Measurements from ENCODE around the gene VDAC1. TPM values are rescaled to one million over a fixed set of nuclear protein-coding genes. Genes with fewer than 3 reads are reported as not detected.
"Not testable (repeated sequence)": the region's sequence is repeated elsewhere in the genome, so short reads cannot be mapped to it uniquely, and the experiment has no call there.

The VDAC1 gene
- total RNA-seq, 1 experiment from 2014 or later = 395 TPM

- CTCF ChIA-PET = no interaction called here
- ATAC-seq (no peak), DNase-seq (ENCODE audit: low read depth, low spot score) (no peak)
- Histone ChIP-seq H3K4me1 (ENCODE audit: control insufficient read depth, insufficient read depth, low read length) (peaks cover 2% of the 10 kb centered on the region; the same call in 1 of the 2 replicates), H3K4me3 (ENCODE audit: low read depth in 2 of 2, low read length in 2 of 2) (no peak overlapping the region), H3K27ac (ENCODE audit: low read length) (no peak overlapping the region), H3K9me3 (ENCODE audit: control insufficient read depth, insufficient read depth, low read depth, low read length) (no peaks in the 10 kb centered on the region), H3K27me3 (ENCODE audit: control insufficient read depth, insufficient read depth, low read length) (no peaks in the 10 kb centered on the region), H3K36me3 (ENCODE audit: control insufficient read depth, insufficient read depth, low read length) (peaks cover 23% of the 10 kb centered on the region)
- in situ Hi-C loops (cut with HindIII; ENCODE audit: low pct_unique_long_range_greater_than_20kb, low sequenced_read_pairs) (no loop called here), intact Hi-C loops (cut with micrococcal nuclease; ENCODE audit: unreplicated experiment) (no loop called here)
- BruUV-seq (replicated peaks) = no TSS peak
- TF ChIP-seq, protein P1, sequence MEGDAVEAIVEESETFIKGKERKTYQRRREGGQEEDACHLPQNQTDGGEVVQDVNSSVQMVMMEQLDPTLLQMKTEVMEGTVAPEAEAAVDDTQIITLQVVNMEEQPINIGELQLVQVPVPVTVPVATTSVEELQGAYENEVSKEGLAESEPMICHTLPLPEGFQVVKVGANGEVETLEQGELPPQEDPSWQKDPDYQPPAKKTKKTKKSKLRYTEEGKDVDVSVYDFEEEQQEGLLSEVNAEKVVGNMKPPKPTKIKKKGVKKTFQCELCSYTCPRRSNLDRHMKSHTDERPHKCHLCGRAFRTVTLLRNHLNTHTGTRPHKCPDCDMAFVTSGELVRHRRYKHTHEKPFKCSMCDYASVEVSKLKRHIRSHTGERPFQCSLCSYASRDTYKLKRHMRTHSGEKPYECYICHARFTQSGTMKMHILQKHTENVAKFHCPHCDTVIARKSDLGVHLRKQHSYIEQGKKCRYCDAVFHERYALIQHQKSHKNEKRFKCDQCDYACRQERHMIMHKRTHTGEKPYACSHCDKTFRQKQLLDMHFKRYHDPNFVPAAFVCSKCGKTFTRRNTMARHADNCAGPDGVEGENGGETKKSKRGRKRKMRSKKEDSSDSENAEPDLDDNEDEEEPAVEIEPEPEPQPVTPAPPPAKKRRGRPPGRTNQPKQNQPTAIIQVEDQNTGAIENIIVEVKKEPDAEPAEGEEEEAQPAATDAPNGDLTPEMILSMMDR (IDR thresholded peaks at IDR 0.05) = no peak
- TF ChIP-seq TCF7L2 (IDR thresholded peaks at IDR 0.05; ENCODE audit: low read depth, low read length) = no peak
- no peak for TF ChIP-seq POLR2AphosphoS5 (IDR thresholded peaks at IDR 0.05; ENCODE audit: low read depth, low read length)
- no peak for TF ChIP-seq SIN3A (IDR thresholded peaks at IDR 0.05; ENCODE audit: borderline replicate concordance, insufficient read depth, low read depth, low read length)
- TF ChIP-seq, protein P2, sequence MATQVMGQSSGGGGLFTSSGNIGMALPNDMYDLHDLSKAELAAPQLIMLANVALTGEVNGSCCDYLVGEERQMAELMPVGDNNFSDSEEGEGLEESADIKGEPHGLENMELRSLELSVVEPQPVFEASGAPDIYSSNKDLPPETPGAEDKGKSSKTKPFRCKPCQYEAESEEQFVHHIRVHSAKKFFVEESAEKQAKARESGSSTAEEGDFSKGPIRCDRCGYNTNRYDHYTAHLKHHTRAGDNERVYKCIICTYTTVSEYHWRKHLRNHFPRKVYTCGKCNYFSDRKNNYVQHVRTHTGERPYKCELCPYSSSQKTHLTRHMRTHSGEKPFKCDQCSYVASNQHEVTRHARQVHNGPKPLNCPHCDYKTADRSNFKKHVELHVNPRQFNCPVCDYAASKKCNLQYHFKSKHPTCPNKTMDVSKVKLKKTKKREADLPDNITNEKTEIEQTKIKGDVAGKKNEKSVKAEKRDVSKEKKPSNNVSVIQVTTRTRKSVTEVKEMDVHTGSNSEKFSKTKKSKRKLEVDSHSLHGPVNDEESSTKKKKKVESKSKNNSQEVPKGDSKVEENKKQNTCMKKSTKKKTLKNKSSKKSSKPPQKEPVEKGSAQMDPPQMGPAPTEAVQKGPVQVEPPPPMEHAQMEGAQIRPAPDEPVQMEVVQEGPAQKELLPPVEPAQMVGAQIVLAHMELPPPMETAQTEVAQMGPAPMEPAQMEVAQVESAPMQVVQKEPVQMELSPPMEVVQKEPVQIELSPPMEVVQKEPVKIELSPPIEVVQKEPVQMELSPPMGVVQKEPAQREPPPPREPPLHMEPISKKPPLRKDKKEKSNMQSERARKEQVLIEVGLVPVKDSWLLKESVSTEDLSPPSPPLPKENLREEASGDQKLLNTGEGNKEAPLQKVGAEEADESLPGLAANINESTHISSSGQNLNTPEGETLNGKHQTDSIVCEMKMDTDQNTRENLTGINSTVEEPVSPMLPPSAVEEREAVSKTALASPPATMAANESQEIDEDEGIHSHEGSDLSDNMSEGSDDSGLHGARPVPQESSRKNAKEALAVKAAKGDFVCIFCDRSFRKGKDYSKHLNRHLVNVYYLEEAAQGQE (IDR thresholded peaks at IDR 0.05; ENCODE audit: insufficient read depth in 1 of 2, low read depth in 2 of 2, low read length in 1 of 2) = no peak
- POLR2A ChIA-PET = no interaction called here
These were observed 27.5 kb downstream of the VDAC1 start for GRCh38 chr5:133977161-133977787.

- DNase-seq (ENCODE audit: low read depth, low spot score); H3K4me1 ChIP-seq (ENCODE audit: control insufficient read depth, insufficient read depth, low read length); H3K27ac ChIP-seq (ENCODE audit: low read length); H3K27me3 ChIP-seq (ENCODE audit: control insufficient read depth, insufficient read depth, low read length); ATAC-seq; H3K9me3 ChIP-seq (ENCODE audit: control insufficient read depth, insufficient read depth, low read depth, low read length); BruUV-seq (replicated peaks); in situ Hi-C loops (cut with HindIII; ENCODE audit: low pct_unique_long_range_greater_than_20kb, low sequenced_read_pairs); POLR2A ChIA-PET; H3K4me3 ChIP-seq (ENCODE audit: low read depth in 2 of 2, low read length in 2 of 2); CTCF ChIA-PET; intact Hi-C loops (cut with micrococcal nuclease; ENCODE audit: unreplicated experiment): not testable (repeated sequence)
- H3K36me3 ChIP-seq (ENCODE audit: control insufficient read depth, insufficient read depth, low read length) = peaks cover 14% of the 10 kb centered on the region
These were observed 29.2 kb downstream of the VDAC1 start for GRCh38 chr5:133975546-133975945.

GRCh38 chr5:133974142-133974541, 30.6 kb downstream of the VDAC1 start:
- H3K4me1 ChIP-seq (ENCODE audit: control insufficient read depth, insufficient read depth, low read length) = no peaks in the 10 kb centered on the region
- in situ Hi-C loops (cut with HindIII; ENCODE audit: low pct_unique_long_range_greater_than_20kb, low sequenced_read_pairs) (no loop called here), intact Hi-C loops (cut with micrococcal nuclease; ENCODE audit: unreplicated experiment) (no loop called here)
- no peaks in the 10 kb centered on the region for H3K27me3 ChIP-seq (ENCODE audit: control insufficient read depth, insufficient read depth, low read length)
- no peak overlapping the region for H3K4me3 ChIP-seq (ENCODE audit: low read depth in 2 of 2, low read length in 2 of 2)
- no TSS peak for BruUV-seq (replicated peaks)
- POLR2A ChIA-PET = no interaction called here
- CTCF ChIA-PET = no interaction called here
- no peak overlapping the region for H3K27ac ChIP-seq (ENCODE audit: low read length)
- no peak for ATAC-seq
- H3K9me3 ChIP-seq (ENCODE audit: control insufficient read depth, insufficient read depth, low read depth, low read length) = no peaks in the 10 kb centered on the region
- TF ChIP-seq POLR2AphosphoS5 (IDR thresholded peaks at IDR 0.05; ENCODE audit: low read depth, low read length) (no peak), TCF7L2 (IDR thresholded peaks at IDR 0.05; ENCODE audit: low read depth, low read length) (no peak), SIN3A (IDR thresholded peaks at IDR 0.05; ENCODE audit: borderline replicate concordance, insufficient read depth, low read depth, low read length) (no peak)
- TF ChIP-seq, protein P2 (IDR thresholded peaks at IDR 0.05; ENCODE audit: insufficient read depth in 1 of 2, low read depth in 2 of 2, low read length in 1 of 2) = no peak
- TF ChIP-seq, protein P1 (IDR thresholded peaks at IDR 0.05) = no peak
- peaks cover 13% of the 10 kb centered on the region for H3K36me3 ChIP-seq (ENCODE audit: control insufficient read depth, insufficient read depth, low read length)
- no peak for DNase-seq (ENCODE audit: low read depth, low spot score)
